Erythroblast (primary cell): ENCODE measurements around the gene LENEP.

ENCODE experiments used
- GATA1 ChIP-seq: IDR thresholded peaks from 2 replicates; pipeline ENCODE4 v1.6.1; 2011; ENCODE audit warnings: low read depth, mild to moderate bottlenecking, control low read depth, low read length, moderate library complexity
- POLR2A ChIP-seq: IDR thresholded peaks from 2 replicates; pipeline ENCODE4 v1.6.1; 2011; ENCODE audit warnings: mild to moderate bottlenecking, low read length

- no peak for TF ChIP-seq POLR2A
- no peak for TF ChIP-seq GATA1
These were observed 37.5 kb downstream of the LENEP start for GRCh38 chr1:155030899-155031298.
